Large intestine (tissue), 3 donors: ENCODE measurements around the gene SPATS2L. TPM values are rescaled to one million over a fixed set of nuclear protein-coding genes. Genes with fewer than 3 reads are reported as not detected.
A peak's percentile ranks its signal among the peaks of the same experiment; 100 is the strongest.

Source experiments
- DNase-seq, 2 donors: peaks; one replicate each; pipeline versions ENCODE4 v3.0.0 to v3.0.0-alpha.2; 2013
- H3K27ac ChIP-seq: one replicate; pipeline ENCODE4 v1.5.1; 2013; ENCODE audit warnings: low read length
- H3K27me3 ChIP-seq: 2 replicates; pipeline ENCODE4 v1.6.1; 2013; ENCODE audit warnings: low read length; ENCODE audit not compliant: control insufficient read depth, insufficient read depth
- H3K36me3 ChIP-seq: 2 replicates; pipeline ENCODE4 v1.6.1; 2013; ENCODE audit warnings: low read length; ENCODE audit not compliant: control insufficient read depth, insufficient read depth
- H3K4me1 ChIP-seq: one replicate; pipeline ENCODE4 v1.6.1; 2013; ENCODE audit warnings: low read length; ENCODE audit not compliant: control insufficient read depth, insufficient read depth
- H3K4me3 ChIP-seq: one replicate; pipeline ENCODE4 v1.5.1; 2013; ENCODE audit warnings: low read length
- H3K9me3 ChIP-seq: one replicate; pipeline ENCODE4 v1.6.1; 2013; ENCODE audit warnings: mild to moderate bottlenecking, low read depth, low read length, moderate library complexity; ENCODE audit not compliant: control insufficient read depth
- WGBS: methylation state at CpG from one replicate; pipeline ENCODE4 v1.1.5; 2013; ENCODE audit warnings: low lambda C conversion rate; ENCODE audit not compliant: insufficient coverage; 5-methylcytosine and 5-hydroxymethylcytosine counted together
- polyA plus RNA-seq: library from polyadenylated mRNA; unstranded; fragments of 120-200 nt; gene quantifications from one replicate; pipeline ENCODE4 v1.2.1, GENCODE V29; 2013

Gene SPATS2L
- polyA plus RNA-seq, 1 donor = 105 TPM

GRCh38 chr2:200421270-200421669 lies 114.8 kb downstream of the SPATS2L start:
- Histone ChIP-seq H3K27ac (no peak overlapping the region), H3K27me3 (no peaks in the 10 kb centered on the region), H3K36me3 (peaks cover 57% of the 10 kb centered on the region), H3K9me3 (no peaks in the 10 kb centered on the region), H3K4me1 (no peaks in the 10 kb centered on the region), H3K4me3 (no peak overlapping the region)
- DNase-seq = no peak
- WGBS = 100% methylated on average over 1 of the region's 1 CpG

DNA sequence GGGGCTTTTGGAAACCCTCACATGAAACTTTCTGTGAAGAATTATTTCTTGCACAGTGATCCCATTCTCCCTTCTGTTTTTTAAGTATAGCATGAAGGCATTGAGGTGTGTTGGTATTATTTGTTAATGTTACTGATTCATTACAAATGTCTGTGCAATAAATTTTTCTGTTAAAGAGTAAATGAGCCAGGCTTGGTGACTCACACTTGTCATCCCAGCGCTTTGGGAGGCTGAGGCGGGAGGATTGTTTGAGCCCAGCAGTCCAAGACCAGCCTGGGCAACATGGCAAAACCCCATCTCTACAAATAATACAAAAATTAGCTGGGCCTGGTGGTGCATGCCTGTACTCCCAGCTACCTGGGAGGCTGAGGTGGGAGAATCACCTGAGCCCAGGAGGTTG lies 115.6 kb downstream of the SPATS2L start:
- Histone ChIP-seq H3K36me3 (peaks cover 54% of the 10 kb centered on the region), H3K9me3 (no peaks in the 10 kb centered on the region), H3K4me1 (no peaks in the 10 kb centered on the region), H3K27me3 (no peaks in the 10 kb centered on the region), H3K27ac (no peak overlapping the region), H3K4me3 (no peak overlapping the region)
- WGBS = no CpG with 5 or more reads among the region's 2 CpGs
- DNase-seq = no peak

GRCh38 chr2:200422532-200423261 lies 116.2 kb downstream of the SPATS2L start:
- no peaks in the 10 kb centered on the region for H3K9me3 ChIP-seq
- no peak overlapping the region for H3K27ac ChIP-seq
- no peak for DNase-seq
- 100% methylated on average over 2 of the region's 7 CpGs for WGBS
- H3K27me3 ChIP-seq = no peaks in the 10 kb centered on the region
- H3K36me3 ChIP-seq = peaks cover 49% of the 10 kb centered on the region
- H3K4me1 ChIP-seq = no peaks in the 10 kb centered on the region
- no peak overlapping the region for H3K4me3 ChIP-seq

- H3K36me3 ChIP-seq = peaks cover 52% of the 10 kb centered on the region
- WGBS = no CpG with 5 or more reads among the region's 2 CpGs
These were observed 117.0 kb downstream of the SPATS2L start for GRCh38 chr2:200423541-200423940.

DNA sequence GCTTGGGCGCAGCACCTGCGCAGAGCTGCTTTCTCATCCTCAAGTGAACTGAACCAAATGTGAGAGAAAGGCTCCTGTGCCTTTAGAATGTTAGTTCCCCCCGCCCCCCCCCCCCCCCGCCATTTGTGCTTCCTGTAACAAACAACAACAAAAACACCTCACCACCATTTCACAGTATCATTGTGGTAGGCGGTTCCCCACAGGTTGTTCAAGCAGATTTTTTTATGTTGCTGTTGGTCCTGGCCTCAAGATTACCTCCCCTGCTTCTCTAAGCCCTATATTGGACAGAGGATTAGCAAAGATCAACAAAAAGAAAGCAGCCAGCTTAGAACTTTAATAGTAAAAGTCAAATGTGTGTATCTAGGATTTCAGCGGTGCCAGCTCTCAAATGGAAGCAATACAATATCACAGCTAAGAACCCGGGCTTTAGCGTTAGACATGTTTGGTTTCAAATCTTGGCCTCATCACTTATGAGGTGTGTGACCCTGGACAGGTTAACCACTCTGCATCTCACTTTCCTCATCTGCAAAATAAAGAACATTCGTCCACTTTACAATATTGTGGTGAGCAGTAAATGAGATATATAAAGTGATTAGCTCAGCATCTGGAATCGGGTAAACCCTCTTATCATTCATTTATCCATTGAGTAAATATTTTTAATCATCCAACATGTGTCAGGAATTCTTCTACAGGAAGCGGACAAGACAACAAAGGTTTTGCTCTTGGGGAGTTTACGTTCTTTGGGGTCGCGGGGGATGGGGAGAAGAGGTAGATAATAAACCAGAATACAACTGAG lies 118.7 kb downstream of the SPATS2L start:
- Histone ChIP-seq H3K27me3 (no peaks in the 10 kb centered on the region), H3K36me3 (peaks cover 42% of the 10 kb centered on the region), H3K9me3 (no peaks in the 10 kb centered on the region), H3K4me3 (no peak overlapping the region), H3K4me1 (no peaks in the 10 kb centered on the region), H3K27ac (no peak overlapping the region)
- no peak for DNase-seq
- 73% methylated on average over 3 of the region's 14 CpGs for WGBS

More at GRCh38 chr2:200423541-200423940, 117.0 kb downstream of the SPATS2L start:
- DNase-seq = no peak
- Histone ChIP-seq H3K27me3 (no peaks in the 10 kb centered on the region), H3K4me1 (no peaks in the 10 kb centered on the region), H3K9me3 (no peaks in the 10 kb centered on the region), H3K4me3 (no peak overlapping the region), H3K27ac (no peak overlapping the region)

DNA sequence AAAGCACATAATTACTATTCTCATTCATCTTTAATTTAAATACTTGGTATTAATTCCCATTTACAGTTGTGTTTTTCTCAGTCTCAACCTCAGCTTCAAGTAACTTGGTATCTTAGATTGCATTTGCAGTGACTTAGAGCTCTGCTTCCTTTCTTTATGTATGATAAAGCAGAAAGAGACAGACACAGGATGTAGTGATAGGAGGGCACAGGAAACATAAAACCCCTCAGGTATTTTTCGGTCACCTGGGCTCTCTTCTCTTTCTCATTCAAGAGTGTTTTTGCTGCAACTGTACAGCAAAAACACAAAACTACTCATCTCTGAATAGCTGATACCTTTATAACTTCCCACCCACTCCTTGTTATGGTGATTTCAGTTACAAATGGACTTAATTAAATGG lies 120.3 kb downstream of the SPATS2L start:
- Histone ChIP-seq H3K36me3 (peaks cover 30% of the 10 kb centered on the region), H3K9me3 (no peaks in the 10 kb centered on the region)
- WGBS = 60% methylated on average over 1 of the region's 1 CpG

GRCh38 chr2:200428961-200429665 lies 122.6 kb downstream of the SPATS2L start:
- H3K27ac ChIP-seq = peak overlapping the region; percentile 44

More for the DNA sequence above, 120.3 kb downstream of the SPATS2L start:
- no peaks in the 10 kb centered on the region for H3K4me1 ChIP-seq
- no peak overlapping the region for H3K4me3 ChIP-seq
- H3K27me3 ChIP-seq = no peaks in the 10 kb centered on the region
- no peak overlapping the region for H3K27ac ChIP-seq
- no peak for DNase-seq

DNA sequence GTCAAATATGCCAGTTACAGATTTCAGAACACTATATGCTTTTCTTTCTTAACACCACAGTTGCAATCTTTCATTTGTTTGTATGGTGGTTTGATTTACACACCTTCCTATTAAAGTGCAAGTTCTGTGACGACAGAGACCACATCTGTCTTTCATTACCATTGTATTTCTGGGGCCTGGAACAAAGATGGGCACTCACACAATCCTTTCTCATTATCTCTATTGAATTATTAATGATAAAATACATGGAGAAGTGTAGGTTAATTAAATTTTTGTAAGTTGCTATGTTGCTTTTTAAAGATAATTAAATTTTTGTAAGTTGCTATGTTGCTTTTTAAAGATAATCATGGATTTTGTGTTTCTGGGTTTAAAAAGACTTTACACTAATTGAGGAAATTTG lies 123.5 kb downstream of the SPATS2L start:
- peak overlapping the region; percentile 4 for H3K27ac ChIP-seq
- WGBS = 100% methylated on average over 1 of the region's 1 CpG
- DNase-seq = no peak
- H3K27me3 ChIP-seq = no peaks in the 10 kb centered on the region
- no peaks in the 10 kb centered on the region for H3K9me3 ChIP-seq
- H3K4me3 ChIP-seq = no peak overlapping the region
- peaks cover 10% of the 10 kb centered on the region for H3K36me3 ChIP-seq
- no peaks in the 10 kb centered on the region for H3K4me1 ChIP-seq

More at GRCh38 chr2:200428961-200429665, 122.6 kb downstream of the SPATS2L start:
- Histone ChIP-seq H3K9me3 (no peaks in the 10 kb centered on the region), H3K4me3 (no peak overlapping the region), H3K4me1 (no peaks in the 10 kb centered on the region), H3K27me3 (no peaks in the 10 kb centered on the region), H3K36me3 (peaks cover 14% of the 10 kb centered on the region)
- WGBS = 80% methylated on average over 1 of the region's 6 CpGs
- DNase-seq = no peak

DNA sequence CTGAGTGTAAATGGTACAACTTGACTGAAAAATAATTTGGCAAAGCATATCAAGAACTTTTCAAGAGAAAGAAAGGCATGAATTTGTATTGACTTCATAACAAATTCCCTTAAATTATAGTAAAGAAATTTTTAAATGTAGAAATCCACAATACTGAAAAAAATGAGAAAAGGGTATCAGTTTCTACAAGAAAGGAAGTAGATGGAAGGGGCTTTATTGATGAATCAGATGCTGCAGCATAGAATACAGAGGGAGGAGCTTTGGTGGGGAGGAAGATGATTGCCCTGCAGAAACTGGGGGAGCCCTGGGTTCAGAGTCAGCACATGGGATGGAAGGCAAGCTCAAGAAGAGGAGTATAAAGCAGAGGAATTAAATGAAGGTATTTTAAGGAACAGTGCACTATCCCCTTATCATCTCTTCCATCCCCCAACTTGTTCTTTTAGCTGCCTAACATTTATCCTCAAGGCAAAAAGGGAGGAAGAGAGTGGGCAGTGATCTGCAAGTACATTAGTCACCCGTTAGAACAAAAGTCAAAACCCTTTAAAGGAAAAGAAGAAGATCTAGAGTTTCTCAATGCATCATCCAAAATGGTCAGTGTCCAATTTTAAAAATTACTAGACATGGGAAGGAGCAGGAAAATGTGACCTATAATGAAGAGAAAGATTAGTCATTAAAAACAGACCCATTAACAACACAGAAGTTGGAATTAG lies 125.7 kb downstream of the SPATS2L start:
- no peak overlapping the region for H3K4me3 ChIP-seq
- no peaks in the 10 kb centered on the region for H3K9me3 ChIP-seq
- DNase-seq = no peak
- no peaks in the 10 kb centered on the region for H3K27me3 ChIP-seq
- no peak overlapping the region for H3K27ac ChIP-seq
- whole genome bisulfite sequencing = 100% methylated on average over 1 of the region's 1 CpG
- H3K4me1 ChIP-seq = no peaks in the 10 kb centered on the region
- H3K36me3 ChIP-seq = peaks cover 15% of the 10 kb centered on the region

DNA sequence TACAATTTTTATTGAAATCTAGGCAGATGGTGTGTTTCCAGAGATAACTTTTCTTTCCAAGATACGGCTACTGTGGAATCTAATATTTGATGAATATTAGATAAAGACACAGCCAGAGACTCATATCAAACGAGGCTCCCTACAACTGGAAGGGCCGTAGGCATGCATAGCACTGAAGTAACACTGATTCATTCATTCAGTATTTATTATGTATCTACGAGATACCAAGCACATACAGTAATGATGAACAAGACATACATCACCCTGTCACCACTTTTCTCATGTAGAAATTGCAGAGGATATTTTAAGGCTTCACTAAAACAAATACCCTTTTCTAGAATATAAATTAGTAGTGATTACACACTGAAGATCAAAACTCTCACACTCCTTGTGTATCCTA lies 128.9 kb downstream of the SPATS2L start:
- no peak for DNase-seq
- H3K9me3 ChIP-seq = no peaks in the 10 kb centered on the region
- peaks cover 26% of the 10 kb centered on the region for H3K36me3 ChIP-seq
- no peak overlapping the region for H3K27ac ChIP-seq
- no CpG with 5 or more reads among the region's 4 CpGs for WGBS
- H3K27me3 ChIP-seq = no peaks in the 10 kb centered on the region
- no peak overlapping the region for H3K4me3 ChIP-seq
- H3K4me1 ChIP-seq = no peaks in the 10 kb centered on the region
